Measurements from ENCODE around the gene CRB2. TPM values are rescaled to one million over a fixed set of nuclear protein-coding genes. Genes with fewer than 3 reads are reported as not detected.

CRB2 gene
- total RNA-seq, 2 experiments from 2014 or later = 0.09 TPM; not detected in 1

DNA sequence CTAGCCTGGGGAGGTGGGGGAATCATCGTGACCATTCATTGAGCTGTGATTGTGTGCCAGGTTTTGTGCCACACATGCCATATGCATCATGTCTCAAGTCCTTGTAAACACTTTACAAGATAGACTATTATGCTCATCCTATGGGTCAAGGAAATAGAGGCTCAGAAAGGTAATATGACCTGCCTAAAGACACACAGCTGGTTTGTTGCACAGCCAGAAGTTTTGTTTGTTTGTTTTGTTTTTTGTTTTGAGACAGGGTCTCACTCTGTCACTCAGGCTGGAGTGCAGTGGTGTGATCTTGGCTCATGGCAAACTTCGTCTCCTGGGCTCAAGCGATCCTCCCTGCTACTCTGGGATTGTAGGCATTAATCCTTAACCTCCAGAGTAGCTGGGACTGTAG is 21.4 kb upstream of the CRB2 start:
- CTCF ChIA-PET = no interaction called here
- Mint-ChIP-seq H3K27me3 (no peaks in the 10 kb centered on the region), H3K4me1 (ENCODE audit: low read depth) (peaks cover 29% of the 10 kb centered on the region), H3K4me3 (no peak overlapping the region), H3K36me3 (ENCODE audit: low read depth) (no peaks in the 10 kb centered on the region), H3K9me3 (no peaks in the 10 kb centered on the region), H3K27ac (no peak overlapping the region)
- DNase-seq = no peak
- TF ChIP-seq CTCF (IDR thresholded peaks at IDR 0.05) = no peak
- no peak for ATAC-seq
- POLR2A ChIA-PET = interaction anchor here (0.6 kb wide), 1 partner anchor 141 kb away, joined by 3 read pairs; no protein-coding TSS in a partner anchor
- intact Hi-C loops (cut with micrococcal nuclease) = no loop called here

- TF ChIP-seq CTCF (IDR thresholded peaks at IDR 0.05) = no peak
- no peak overlapping the region for H3K27ac Mint-ChIP-seq
Observed at GRCh38 chr9:123335193-123335985, 20.6 kb upstream of the CRB2 start.

GRCh38 chr9:123335986-123336329 is 20.0 kb upstream of the CRB2 start:
- intact Hi-C loops (cut with micrococcal nuclease) = no loop called here
- TF ChIP-seq CTCF (IDR thresholded peaks at IDR 0.05) = no peak
- POLR2A ChIA-PET = interaction anchor here (1.0 to 1.2 kb wide), 3 partner anchors 11 to 17 kb away, joined by 3 to 4 read pairs (median 4); no protein-coding TSS in a partner anchor
- DNase-seq (no peak), ATAC-seq (no peak)
- no peaks in the 10 kb centered on the region for H3K27me3 Mint-ChIP-seq
- H3K9me3 Mint-ChIP-seq = no peaks in the 10 kb centered on the region
- no peak overlapping the region for H3K27ac Mint-ChIP-seq
- peaks cover 43% of the 10 kb centered on the region for H3K4me1 Mint-ChIP-seq (ENCODE audit: low read depth)
- H3K4me3 Mint-ChIP-seq = no peak overlapping the region
- H3K36me3 Mint-ChIP-seq (ENCODE audit: low read depth) = no peaks in the 10 kb centered on the region
- CTCF ChIA-PET = no interaction called here

More at GRCh38 chr9:123335193-123335985, 20.6 kb upstream of the CRB2 start:
- intact Hi-C loops (cut with micrococcal nuclease) = no loop called here
- CTCF ChIA-PET = no interaction called here
- ATAC-seq (no peak), DNase-seq (no peak)
- POLR2A ChIA-PET = interaction anchor here (1.0 to 1.2 kb wide), 2 partner anchors 13 to 16 kb away, joined by 4 read pairs; no protein-coding TSS in a partner anchor
- no peak overlapping the region for H3K4me3 Mint-ChIP-seq
- no peaks in the 10 kb centered on the region for H3K36me3 Mint-ChIP-seq (ENCODE audit: low read depth)
- peaks cover 37% of the 10 kb centered on the region for H3K4me1 Mint-ChIP-seq (ENCODE audit: low read depth)
- no peaks in the 10 kb centered on the region for H3K27me3 Mint-ChIP-seq
- no peaks in the 10 kb centered on the region for H3K9me3 Mint-ChIP-seq

DNA sequence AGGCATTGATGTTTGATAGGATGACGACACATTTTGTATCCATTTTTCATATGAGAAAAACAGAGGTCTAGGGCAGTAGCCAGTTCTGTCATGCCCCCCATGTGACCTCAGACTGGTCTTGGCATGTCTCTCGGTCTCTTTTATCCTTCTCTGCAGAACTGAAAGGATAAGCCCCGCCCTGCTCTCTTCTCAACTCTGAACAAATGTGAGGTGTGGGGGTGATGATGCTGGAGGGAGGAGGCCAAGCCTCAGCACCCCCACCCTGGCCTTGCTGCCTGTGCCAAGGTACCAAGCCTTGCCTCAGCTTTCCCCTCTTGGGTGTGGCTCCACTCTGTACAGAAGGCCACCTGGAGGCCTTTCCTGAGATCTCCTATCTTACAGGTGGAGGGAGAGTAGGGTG is 19.5 kb upstream of the CRB2 start:
- ATAC-seq (no peak), DNase-seq (no peak)
- peaks cover 47% of the 10 kb centered on the region for H3K4me1 Mint-ChIP-seq (ENCODE audit: low read depth)
- no peaks in the 10 kb centered on the region for H3K9me3 Mint-ChIP-seq
- intact Hi-C loops (cut with micrococcal nuclease) = no loop called here
- H3K27me3 Mint-ChIP-seq = no peaks in the 10 kb centered on the region
- CTCF ChIA-PET = no interaction called here
- POLR2A ChIA-PET = interaction anchor here (0.8 to 1.2 kb wide), 3 partner anchors 12 to 112 kb away, joined by 3 to 4 read pairs (median 3); no protein-coding TSS in a partner anchor
- H3K27ac Mint-ChIP-seq = no peak overlapping the region
- TF ChIP-seq CTCF (IDR thresholded peaks at IDR 0.05) = no peak
- H3K4me3 Mint-ChIP-seq = no peak overlapping the region
- no peaks in the 10 kb centered on the region for H3K36me3 Mint-ChIP-seq (ENCODE audit: low read depth)

DNA sequence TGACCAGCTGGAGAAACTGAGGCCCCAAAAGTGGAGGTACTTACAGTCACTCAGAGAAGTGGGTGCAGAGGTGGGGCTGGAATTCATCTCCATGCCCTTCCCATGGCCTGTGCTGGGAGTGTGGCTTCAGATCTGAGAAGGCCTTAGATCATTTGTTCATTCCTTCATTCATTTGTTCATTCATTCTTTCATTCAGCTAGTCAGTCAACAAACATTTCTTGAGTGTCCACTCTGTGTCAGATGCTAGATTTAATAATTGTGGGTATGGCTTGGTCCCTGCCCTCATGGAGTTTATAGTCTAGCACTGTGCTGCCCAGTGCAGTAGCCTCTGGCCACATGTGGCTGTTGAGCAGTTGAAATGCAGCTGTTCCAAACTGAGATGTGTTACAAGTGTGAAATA is 19.0 kb upstream of the CRB2 start:
- Mint-ChIP-seq H3K36me3 (ENCODE audit: low read depth) (no peaks in the 10 kb centered on the region), H3K4me1 (ENCODE audit: low read depth) (peaks cover 52% of the 10 kb centered on the region), H3K9me3 (no peaks in the 10 kb centered on the region), H3K27ac (no peak overlapping the region), H3K27me3 (no peaks in the 10 kb centered on the region), H3K4me3 (no peak overlapping the region)
- no peak for TF ChIP-seq CTCF (IDR thresholded peaks at IDR 0.05)
- POLR2A ChIA-PET = interaction anchor here (0.8 to 1.2 kb wide), 3 partner anchors 12 to 112 kb away, joined by 3 to 4 read pairs (median 3); no protein-coding TSS in a partner anchor
- CTCF ChIA-PET = no interaction called here
- no peak for ATAC-seq
- intact Hi-C loops (cut with micrococcal nuclease) = no loop called here
- DNase-seq = no peak
